Breast epithelium (tissue), 4 donors: Measurements from ENCODE around the gene FYN. TPM values are rescaled to one million over a fixed set of nuclear protein-coding genes. Genes with fewer than 3 reads are reported as not detected.

Experiments
- DNase-seq, 2 donors: peaks; one replicate each; pipeline ENCODE4 v3.0.0-alpha.2; 2019; ENCODE audit warnings: low spot score in 2 of 2
- H3K27ac ChIP-seq, 2 donors: fragments of 200-600 bp; sonication (generic) in 1 of 2; one replicate each; pipeline ENCODE4 v1.5.1; 2016 to 2019; ENCODE audit warnings: mild to moderate bottlenecking in 1 of 2
- H3K27me3 ChIP-seq, 2 donors: fragments of 200-600 bp; sonication (generic) in 1 of 2; one replicate each; pipeline versions ENCODE4 v1.5.1 to v1.6.0; 2017 to 2019; ENCODE audit warnings: control low read depth in 1 of 2, mild to moderate bottlenecking in 1 of 2
- H3K36me3 ChIP-seq: fragments of 200-600 bp; one replicate; pipeline ENCODE4 v1.5.1; 2019
- H3K4me1 ChIP-seq, 2 donors: fragments of 200-600 bp; sonication (generic); one replicate each; pipeline ENCODE4 v1.5.1; 2016 to 2019; ENCODE audit warnings: control low read depth in 1 of 2
- H3K4me3 ChIP-seq, 3 donors: fragments of 200-600 bp; sonication (generic); 1 replicate in 2 of 3; 2 replicates in 1 of 3; pipeline ENCODE4 v1.5.1; 2016 to 2019; ENCODE audit warnings: mild to moderate bottlenecking in 3 of 3, moderate library complexity in 2 of 3
- H3K9me3 ChIP-seq, 2 donors: fragments of 200-600 bp; sonication (generic) in 1 of 2; one replicate each; pipeline ENCODE4 v1.5.1; 2016 to 2019; ENCODE audit warnings: control low read depth in 1 of 2
- POLR2A ChIP-seq: fragments of 450-650 bp; IDR thresholded peaks from one replicate; pipeline ENCODE4 v1.6.1; 2016; ENCODE audit warnings: antibody characterized with exemption, mild to moderate bottlenecking, moderate library complexity
- POLR2AphosphoS5 ChIP-seq, 3 donors: sonication (generic); formaldehyde crosslinking; IDR thresholded peaks; one replicate each; pipeline ENCODE4 v1.6.1; 2017; ENCODE audit warnings: antibody characterized with exemption in 3 of 3
- intact Hi-C: fragments of 100-400 bp; cut with DNase I; formaldehyde crosslinking; loops from one replicate; pipeline ENCODE4 v1.15.1; 2023; ENCODE audit warnings: low total_unique reads
- total RNA-seq, 3 donors: library from RNA; depleted of rRNA; stranded (reverse); fragments of >200 nt; gene quantifications; one replicate each; pipeline ENCODE4 v1.1.0, GENCODE V29; 2016
- TF ChIP-seq, protein P1 (sequence below), 3 donors: fragments of 450-650 bp; IDR thresholded peaks; one replicate each; pipeline ENCODE4 v1.5.1; 2016 to 2017; ENCODE audit warnings: antibody characterized with exemption in 3 of 3, mild to moderate bottlenecking in 3 of 3, moderate library complexity in 3 of 3

FYN gene
- total RNA-seq, 3 donors from 2014 or later: 44.8 to 209 (median 111) TPM

DNA sequence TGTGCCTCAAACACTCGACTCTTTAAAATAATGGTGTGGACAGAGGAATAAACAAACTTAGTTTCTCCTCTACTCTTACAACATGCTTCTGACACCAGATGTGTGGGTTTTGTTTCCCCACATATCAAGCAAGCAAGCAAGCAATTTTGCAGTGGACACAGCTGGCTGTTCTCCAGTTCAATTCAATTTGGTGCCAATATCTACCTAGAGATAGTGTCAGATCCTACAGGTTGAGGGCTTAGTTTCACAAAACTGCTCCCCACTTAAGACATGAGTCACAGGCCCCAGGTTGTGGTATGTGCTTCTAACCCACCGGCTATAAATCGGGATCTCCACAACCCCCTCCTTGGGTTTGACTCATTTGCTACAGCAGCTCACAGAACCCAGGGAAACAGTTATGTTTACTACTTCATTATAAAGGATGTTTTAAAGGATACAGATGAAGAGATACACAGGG is 136.2 kb downstream of the FYN start:
- H3K4me3 ChIP-seq: no peak overlapping the region
- no peak for DNase-seq
- intact Hi-C loops: no loop called here
- TF ChIP-seq POLR2AphosphoS5 (IDR thresholded peaks at IDR 0.05) (no peak), POLR2A (no peak)
- TF ChIP-seq, protein P1, sequence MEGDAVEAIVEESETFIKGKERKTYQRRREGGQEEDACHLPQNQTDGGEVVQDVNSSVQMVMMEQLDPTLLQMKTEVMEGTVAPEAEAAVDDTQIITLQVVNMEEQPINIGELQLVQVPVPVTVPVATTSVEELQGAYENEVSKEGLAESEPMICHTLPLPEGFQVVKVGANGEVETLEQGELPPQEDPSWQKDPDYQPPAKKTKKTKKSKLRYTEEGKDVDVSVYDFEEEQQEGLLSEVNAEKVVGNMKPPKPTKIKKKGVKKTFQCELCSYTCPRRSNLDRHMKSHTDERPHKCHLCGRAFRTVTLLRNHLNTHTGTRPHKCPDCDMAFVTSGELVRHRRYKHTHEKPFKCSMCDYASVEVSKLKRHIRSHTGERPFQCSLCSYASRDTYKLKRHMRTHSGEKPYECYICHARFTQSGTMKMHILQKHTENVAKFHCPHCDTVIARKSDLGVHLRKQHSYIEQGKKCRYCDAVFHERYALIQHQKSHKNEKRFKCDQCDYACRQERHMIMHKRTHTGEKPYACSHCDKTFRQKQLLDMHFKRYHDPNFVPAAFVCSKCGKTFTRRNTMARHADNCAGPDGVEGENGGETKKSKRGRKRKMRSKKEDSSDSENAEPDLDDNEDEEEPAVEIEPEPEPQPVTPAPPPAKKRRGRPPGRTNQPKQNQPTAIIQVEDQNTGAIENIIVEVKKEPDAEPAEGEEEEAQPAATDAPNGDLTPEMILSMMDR (IDR thresholded peaks at IDR 0.05): no peak
- H3K27me3 ChIP-seq: no peaks in the 10 kb centered on the region
- H3K36me3 ChIP-seq: no peaks in the 10 kb centered on the region
- no peaks in the 10 kb centered on the region for H3K4me1 ChIP-seq
- H3K9me3 ChIP-seq: peaks cover 7 to 8% of the 10 kb centered on the region in 2 donors
- peak overlapping the region in 1 of 2 donors; percentile 26 for H3K27ac ChIP-seq

GRCh38 chr6:111736005-111736608 is 137.1 kb downstream of the FYN start:
- Histone ChIP-seq H3K36me3 (no peaks in the 10 kb centered on the region), H3K27me3 (no peaks in the 10 kb centered on the region), H3K27ac (no peak overlapping the region), H3K4me3 (no peak overlapping the region), H3K4me1 (no peaks in the 10 kb centered on the region), H3K9me3 (peaks cover 8% of the 10 kb centered on the region in 2 donors)
- TF ChIP-seq, protein P1 (IDR thresholded peaks at IDR 0.05): no peak
- no peak for TF ChIP-seq POLR2AphosphoS5 (IDR thresholded peaks at IDR 0.05)
- TF ChIP-seq POLR2A: no peak
- intact Hi-C loops: no loop called here
- no peak for DNase-seq

- no peak overlapping the region for H3K4me3 ChIP-seq
- no peaks in the 10 kb centered on the region for H3K36me3 ChIP-seq
- TF ChIP-seq, protein P1 (IDR thresholded peaks at IDR 0.05): no peak
- TF ChIP-seq POLR2A (no peak), POLR2AphosphoS5 (IDR thresholded peaks at IDR 0.05) (no peak)
- DNase-seq: no peak
- H3K4me1 ChIP-seq: no peaks in the 10 kb centered on the region
- no peaks in the 10 kb centered on the region for H3K27me3 ChIP-seq
- H3K27ac ChIP-seq: no peak overlapping the region
- peaks cover 8% of the 10 kb centered on the region in 2 donors for H3K9me3 ChIP-seq
- intact Hi-C loops: no loop called here
These were observed 138.9 kb downstream of the FYN start for GRCh38 chr6:111734068-111735061.

GRCh38 chr6:111732390-111732789 is 140.9 kb downstream of the FYN start:
- TF ChIP-seq POLR2AphosphoS5 (IDR thresholded peaks at IDR 0.05) (no peak), POLR2A (no peak)
- TF ChIP-seq, protein P1 (IDR thresholded peaks at IDR 0.05): no peak
- intact Hi-C loops: no loop called here
- no peak overlapping the region for H3K4me3 ChIP-seq
- H3K9me3 ChIP-seq: peaks cover 8% of the 10 kb centered on the region in 2 donors
- no peak overlapping the region for H3K27ac ChIP-seq
- DNase-seq: no peak
- no peaks in the 10 kb centered on the region for H3K27me3 ChIP-seq
- no peaks in the 10 kb centered on the region for H3K4me1 ChIP-seq
- H3K36me3 ChIP-seq: no peaks in the 10 kb centered on the region
